Endothelial cell of umbilical vein (primary cell): Measurements from ENCODE around the gene BHLHE23. TPM values are rescaled to one million over a fixed set of nuclear protein-coding genes. Genes with fewer than 3 reads are reported as not detected.

Experiments used
- BruUV-seq: library from RNA; stranded (reverse); fragments of 400-500 nt; replicated peaks from 2 replicates; lab custom pipeline; 2021; lab: Mats Ljungman, UMichigan
- CTCF ChIA-PET: fragments of 300-600, 350-600 bp; sonication (Branson Sonifier 250); formaldehyde crosslinking; loops from one replicate; lab custom pipeline; 2021; ENCODE audit warnings: antibody characterized with exemption, inconsistent platforms; lab: Charles Lee
- POLR2A ChIA-PET: fragments of 300-600, 350-600 bp; sonication (Branson Sonifier 250); formaldehyde crosslinking; loops from one replicate; lab custom pipeline; 2021; ENCODE audit warnings: antibody characterized with exemption, inconsistent platforms; lab: Charles Lee
- DNase-seq: peaks from one replicate; pipeline ENCODE4 v3.0.0-alpha.2; 2011; ENCODE audit warnings: low read depth, low spot score
- FAIRE-seq: peaks from 2 replicates; lab custom pipeline; 2011; peaks lifted over from hg19 to GRCh38; lab: Jason Lieb, UNC
- H2AFZ ChIP-seq: 2 replicates; pipeline ENCODE4 v1.6.0; 2012; ENCODE audit warnings: low read depth, low read length, control low read depth, inconsistent platforms
- H3K27ac ChIP-seq: 2 replicates; pipeline ENCODE4 v1.5.1; 2011; ENCODE audit warnings: low read depth, mild to moderate bottlenecking, control low read depth, low read length, moderate library complexity; ENCODE audit not compliant: insufficient read depth
- H3K27me3 ChIP-seq, 2 experiments: 2 replicates each; pipeline versions ENCODE4 v1.6.0 to v1.6.1; 2011; ENCODE audit warnings: low read length in 2 of 2, mixed read lengths in 1 of 2; ENCODE audit not compliant: control insufficient read depth in 2 of 2, insufficient read depth in 2 of 2
- H3K36me3 ChIP-seq, 2 experiments: 2 replicates in 1 of 2; 3 replicates in 1 of 2; pipeline ENCODE4 v1.5.1; 2011; ENCODE audit warnings: low read length in 2 of 2, mild to moderate bottlenecking in 1 of 2, moderate library complexity in 1 of 2; ENCODE audit not compliant: control insufficient read depth in 2 of 2, insufficient read depth in 2 of 2; ENCODE audit errors: extremely low read depth in 1 of 2
- H3K4me1 ChIP-seq: 3 replicates; pipeline ENCODE4 v1.5.1; 2011; ENCODE audit warnings: mild to moderate bottlenecking, low read length; ENCODE audit not compliant: control insufficient read depth, insufficient read depth; ENCODE audit errors: extremely low read depth
- H3K4me2 ChIP-seq: 2 replicates; pipeline ENCODE4 v1.6.1; 2011; ENCODE audit warnings: low read length, control low read depth, mixed read lengths; ENCODE audit not compliant: insufficient read depth
- H3K4me3 ChIP-seq, 3 experiments: fragments of 200-600 bp in 1 of 3; sonication (generic), shearing (Covaris generic) in 1 of 3; replicated peaks in 1 of 3; 2 replicates each; pipeline ENCODE4 v1.5.1; 2011 to 2016; ENCODE audit warnings: control low read depth in 3 of 3, low read length in 3 of 3, mild to moderate bottlenecking in 2 of 3, inconsistent platforms in 1 of 3, low read depth in 1 of 3, moderate library complexity in 1 of 3; ENCODE audit not compliant: insufficient read depth in 1 of 3
- H3K79me2 ChIP-seq: 2 replicates; pipeline ENCODE4 v1.6.0; 2012; ENCODE audit warnings: low read length, inconsistent platforms; ENCODE audit not compliant: control insufficient read depth, insufficient read depth
- H3K9ac ChIP-seq: replicated peaks from 2 replicates; pipeline ENCODE3; 2011; ENCODE audit warnings: low read length, control low read depth; ENCODE audit not compliant: insufficient read depth; ENCODE audit errors: extremely low read depth
- H3K9me1 ChIP-seq: replicated peaks from 3 replicates; pipeline ENCODE4 v1.6.0; 2011; ENCODE audit warnings: mild to moderate bottlenecking, low read length; ENCODE audit not compliant: control insufficient read depth, insufficient read depth; ENCODE audit errors: extremely low read depth
- H3K9me3 ChIP-seq: replicated peaks from 2 replicates; pipeline ENCODE4 v1.5.1; 2012; ENCODE audit warnings: low read length, inconsistent platforms; ENCODE audit not compliant: control insufficient read depth, insufficient read depth
- H4K20me1 ChIP-seq: replicated peaks from 2 replicates; pipeline ENCODE3; 2011; ENCODE audit warnings: mild to moderate bottlenecking, low read length; ENCODE audit not compliant: control insufficient read depth, insufficient read depth; ENCODE audit errors: extremely low read depth
- EZH2 ChIP-seq: IDR thresholded peaks from 2 replicates; pipeline ENCODE4 v1.6.1; 2012; ENCODE audit warnings: borderline replicate concordance, low read depth, mild to moderate bottlenecking, moderate library complexity, low read length, inconsistent platforms; ENCODE audit not compliant: severe bottlenecking
- FOS ChIP-seq: IDR thresholded peaks from 2 replicates; pipeline ENCODE4 v1.6.1; 2011; ENCODE audit warnings: mild to moderate bottlenecking, low read length, moderate library complexity, borderline replicate concordance; ENCODE audit not compliant: insufficient read depth
- JUN ChIP-seq: IDR thresholded peaks from 2 replicates; pipeline ENCODE4 v1.6.1; 2011; ENCODE audit warnings: borderline replicate concordance, low read depth; ENCODE audit not compliant: insufficient read length, insufficient read depth
- POLR2AphosphoS5 ChIP-seq: IDR thresholded peaks from 2 replicates; pipeline ENCODE4 v1.6.1; 2012; ENCODE audit warnings: low read depth, mild to moderate bottlenecking, control low read depth, low read length, moderate library complexity; ENCODE audit not compliant: insufficient read depth
- dilution Hi-C: fragments of 300-500 bp; cut with MboI; formaldehyde crosslinking; loops from one replicate; pipeline ENCODE4 v1.15.0; 2019; ENCODE audit warnings: low sequenced_read_pairs; ENCODE audit not compliant: extremely low pct_ligation_motif_present
- intact Hi-C: fragments of 100-400 bp; cut with micrococcal nuclease; formaldehyde crosslinking; loops from one replicate; pipeline ENCODE4 v1.10.0; 2022
- polyA plus RNA-seq, 4 experiments: library from polyadenylated mRNA; depleted of rRNA in 3 of 4; stranded (reverse) in 3 of 4; unstranded in 1 of 4; fragments of >200 nt; gene quantifications; 2 replicates each; pipeline versions ENCODE4 v1.2.1 to v1.2.3, GENCODE V29; 2011 to 2012; ENCODE audit warnings: missing spikeins in 1 of 4
- total RNA-seq: library from RNA; stranded (reverse); gene quantifications from 2 replicates; pipeline ENCODE4 v1.2.3, GENCODE V29; 2021
- TF ChIP-seq, protein P1 (sequence below): IDR thresholded peaks from 2 replicates; pipeline ENCODE4 v1.6.1; 2011; ENCODE audit not compliant: insufficient read depth, insufficient read length

Gene BHLHE23
- total and polyA plus RNA-seq, 2 donors (not counting 3 experiments of a cell fraction or from before 2014, with no cell fraction given), result not detected

DNA sequence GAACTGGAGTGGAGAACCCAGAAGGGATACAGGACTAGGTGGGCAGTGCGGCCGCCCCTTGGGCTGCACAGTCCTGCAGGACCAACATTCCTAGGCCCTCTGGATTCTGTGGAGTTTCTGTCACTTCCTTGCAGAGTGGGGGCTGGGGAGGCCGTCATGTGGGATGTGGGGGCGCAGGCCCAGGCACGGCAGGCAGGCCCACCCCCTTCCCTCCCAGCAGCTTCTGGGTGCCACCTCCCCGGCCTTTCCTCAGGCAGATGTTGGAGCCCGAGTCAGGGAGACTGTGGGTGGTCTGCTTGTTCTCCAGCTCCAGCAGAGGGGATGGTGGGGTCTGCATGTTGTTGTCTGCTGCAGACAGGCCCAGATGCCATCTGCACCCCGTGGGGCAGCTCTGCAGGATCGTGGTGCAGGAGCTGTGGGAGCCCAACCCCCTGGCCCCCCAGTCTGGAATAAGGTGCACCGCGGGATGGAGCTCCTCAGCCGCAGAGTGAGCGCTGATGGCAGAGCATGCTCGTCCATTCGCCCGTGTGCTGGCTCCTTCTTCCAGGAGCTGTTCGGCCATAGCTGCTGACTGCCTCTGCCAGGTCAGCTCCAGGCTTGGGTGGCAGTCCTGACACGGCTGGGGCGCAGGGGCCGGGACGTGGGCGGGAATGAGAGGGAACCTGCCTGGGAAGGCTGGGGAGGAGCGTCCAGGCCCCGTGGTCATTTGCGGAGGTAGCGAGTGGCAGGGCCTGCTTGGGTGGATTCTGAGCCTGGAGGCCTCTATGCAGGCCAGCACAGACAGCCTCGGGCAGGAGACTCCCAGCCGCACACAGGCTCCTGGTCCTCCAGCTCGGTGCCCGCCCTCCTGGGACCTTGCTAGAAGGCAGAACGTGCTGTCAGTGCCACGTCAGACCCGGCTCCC is 36.2 kb downstream of the BHLHE23 start:
- ChIA-PET CTCF (interaction anchor here (0.8 to 2.1 kb wide), 5 partner anchors 12 to 50 kb away, joined by 3 to 35 read pairs (median 3); no protein-coding TSS in a partner anchor), POLR2A (no interaction called here)
- H3K27me3 ChIP-seq, result peaks cover 26% of the 10 kb centered on the region in 2 experiments
- TF ChIP-seq EZH2, result no peak
- TF ChIP-seq POLR2AphosphoS5, result no peak
- TF ChIP-seq, protein P1, sequence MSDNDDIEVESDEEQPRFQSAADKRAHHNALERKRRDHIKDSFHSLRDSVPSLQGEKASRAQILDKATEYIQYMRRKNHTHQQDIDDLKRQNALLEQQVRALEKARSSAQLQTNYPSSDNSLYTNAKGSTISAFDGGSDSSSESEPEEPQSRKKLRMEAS, result no peak
- H3K27ac ChIP-seq, result no peak overlapping the region
- no peak overlapping the region for H3K4me3 ChIP-seq
- no peaks in the 10 kb centered on the region for H3K9me3 ChIP-seq
- H3K4me1 ChIP-seq, result no peaks in the 10 kb centered on the region
- dilution Hi-C loops (no loop called here), intact Hi-C loops (no loop called here)
- no peaks in the 10 kb centered on the region for H3K9me1 ChIP-seq
- peaks cover 0 to 2% of the 10 kb centered on the region in 2 experiments for H3K36me3 ChIP-seq
- no peaks in the 10 kb centered on the region for H3K79me2 ChIP-seq
- H3K9ac ChIP-seq, result no peak overlapping the region
- H3K4me2 ChIP-seq, result no peak overlapping the region
- no peak overlapping the region for H2AFZ ChIP-seq
- no peaks in the 10 kb centered on the region for H4K20me1 ChIP-seq
- BruUV-seq, result no TSS peak
- no peak for FAIRE-seq
- no peak for DNase-seq

DNA sequence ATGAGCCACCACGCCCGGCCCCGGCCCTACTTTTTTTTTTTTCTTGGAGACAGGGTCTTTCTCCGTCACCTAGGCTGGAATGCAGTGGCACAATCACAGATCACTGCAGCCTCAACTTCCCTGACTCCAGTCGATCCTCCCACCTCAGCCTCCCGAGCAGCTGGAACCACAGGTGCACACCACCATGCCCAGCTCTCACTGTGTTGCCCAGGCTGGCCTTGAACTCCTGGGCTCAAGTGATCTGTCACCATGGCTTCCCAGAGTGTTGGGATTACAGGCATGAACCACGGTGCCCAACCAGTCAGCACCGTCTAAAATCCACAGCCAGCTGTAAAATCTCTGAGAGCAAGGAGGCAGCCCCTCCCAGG is 36.8 kb downstream of the BHLHE23 start:
- no peaks in the 10 kb centered on the region for H3K79me2 ChIP-seq
- H3K4me1 ChIP-seq, result no peaks in the 10 kb centered on the region
- TF ChIP-seq JUN (no peak), EZH2 (no peak), FOS (no peak)
- TF ChIP-seq, protein P1, result no peak
- no peak overlapping the region for H3K9ac ChIP-seq
- H3K9me3 ChIP-seq, result no peaks in the 10 kb centered on the region
- no peak overlapping the region for H3K4me2 ChIP-seq
- peaks cover 2 to 4% of the 10 kb centered on the region in 2 experiments for H3K36me3 ChIP-seq
- no peak overlapping the region for H2AFZ ChIP-seq
- H3K27ac ChIP-seq, result no peak overlapping the region
- ChIA-PET CTCF (interaction anchor here (1.2 to 2.1 kb wide), 2 partner anchors 13 to 39 kb away, joined by 3 to 35 read pairs; no protein-coding TSS in a partner anchor), POLR2A (no interaction called here)
- H3K9me1 ChIP-seq, result no peaks in the 10 kb centered on the region
- dilution Hi-C loops (no loop called here), intact Hi-C loops (no loop called here)
- DNase-seq, result no peak
- no TSS peak for BruUV-seq
- H3K27me3 ChIP-seq, result peaks cover 21 to 22% of the 10 kb centered on the region in 2 experiments
- H3K4me3 ChIP-seq, result no peak overlapping the region
- FAIRE-seq, result no peak
- H4K20me1 ChIP-seq, result no peaks in the 10 kb centered on the region
